Right lobe of liver (tissue), 6 donors: ENCODE measurements around the gene SDK1. TPM values are rescaled to one million over a fixed set of nuclear protein-coding genes. Genes with fewer than 3 reads are reported as not detected.
"Not testable (repeated sequence)": the region's sequence is repeated elsewhere in the genome, so short reads cannot be mapped to it uniquely, and the experiment has no call there.

Experiments used
- ATAC-seq, 4 donors: fragments of 200-7000 bp; cut with Tn5 transposase; one replicate each; pipeline ENCODE4 v1.9.1; 2020; ENCODE audit warnings: mild to moderate bottlenecking in 4 of 4, moderate library complexity in 4 of 4
- DNase-seq, 3 donors: peaks; one replicate each; pipeline ENCODE4 v3.0.0-alpha.2; 2020
- H3K27ac ChIP-seq, 3 donors: fragments of 200-600 bp; one replicate each; pipeline ENCODE4 v1.8.0; 2022
- H3K27me3 ChIP-seq, 2 donors: fragments of 200-600 bp; one replicate each; pipeline ENCODE4 v1.8.0; 2022
- H3K36me3 ChIP-seq, 4 donors: fragments of 200-600 bp; sonication (generic) in 1 of 4; one replicate each; pipeline versions ENCODE4 v1.5.1 to v1.8.0; 2017 to 2022; ENCODE audit warnings: control low read depth in 1 of 4
- H3K4me1 ChIP-seq, 4 donors: fragments of 200-600 bp; sonication (generic) in 1 of 4; one replicate each; pipeline versions ENCODE4 v1.5.1 to v1.8.0; 2017 to 2022; ENCODE audit warnings: control low read depth in 1 of 4
- H3K4me3 ChIP-seq, 3 donors: fragments of 200-600 bp; one replicate each; pipeline ENCODE4 v1.8.0; 2022
- H3K9me3 ChIP-seq, 4 donors: fragments of 200-600 bp; sonication (generic) in 1 of 4; one replicate each; pipeline versions ENCODE4 v1.5.1 to v1.8.0; 2017 to 2022; ENCODE audit warnings: control low read depth in 1 of 4
- CTCF ChIP-seq, 4 donors: fragments of 200-600 bp in 3 of 4; fragments of 450-650 bp in 1 of 4; IDR thresholded peaks; one replicate each; pipeline versions ENCODE4 v1.5.1 to v1.8.0; 2016 to 2022; ENCODE audit warnings: antibody characterized with exemption in 4 of 4, mild to moderate bottlenecking in 2 of 4
- POLR2A ChIP-seq: fragments of 450-650 bp; IDR thresholded peaks from one replicate; pipeline ENCODE4 v1.6.1; 2017; ENCODE audit warnings: antibody characterized with exemption, mild to moderate bottlenecking
- WGBS: methylation state at CpG from one replicate; pipeline ENCODE4 v1.1.6; 2018; ENCODE audit warnings: low coverage, low lambda C conversion rate; ENCODE audit not compliant: insufficient coverage; ENCODE audit errors: missing lambda C conversion rate; 5-methylcytosine and 5-hydroxymethylcytosine counted together
- intact Hi-C, 2 donors: fragments of 100-400 bp; cut with DNase I; formaldehyde crosslinking; loops; one replicate each; pipeline versions ENCODE4 v1.11.2 to v1.14.1; 2022
- total RNA-seq, 6 experiments: library from RNA; depleted of rRNA in 2 of 6; stranded (reverse); fragments of >200 nt in 2 of 6; fragmentation: NEBNext Ultra II Directional in 3 of 6; extraction: Animal tissue kit (Norgen Biotek cat#: 25700) in 3 of 6; gene quantifications; one replicate each; pipeline versions ENCODE4 v1.1.0 to v1.2.4, GENCODE V29; 2016 to 2023
- donor health status: DM: no; HTN: yes; CAD: no.
- donor health status: DM: no; HTN: no; CAD: no.
- donor health status: DM: no; HTN: no; CAD: no.
- donor health status: DM: no; HTN: yes; CAD: no.
- donor health status: DM: no; HTN: yes; CAD: no.

SDK1 gene
- total RNA-seq, 6 experiments from 2014 or later: 0.07 to 1.4 (median 0.65) TPM

DNA sequence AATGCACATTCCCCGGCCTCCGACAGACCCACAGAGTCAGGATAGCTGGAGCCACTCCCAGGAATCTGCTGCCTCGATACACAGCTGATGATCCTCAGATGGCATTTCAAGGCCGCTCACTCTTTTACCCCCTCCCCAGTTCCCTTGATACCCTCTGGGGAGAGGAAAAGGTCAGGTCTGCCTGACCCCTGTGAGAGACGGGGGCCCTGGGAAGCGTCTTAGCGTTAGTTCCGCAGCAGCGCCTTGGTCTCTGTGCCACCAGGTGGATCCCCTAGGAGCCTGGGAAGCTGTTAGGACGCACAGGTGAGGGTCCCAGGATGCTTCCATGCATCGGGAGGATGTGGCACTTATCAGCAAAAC, 960.5 kb downstream of the SDK1 start:
- intact Hi-C loops: no loop called here
- H3K9me3 ChIP-seq: no peaks in the 10 kb centered on the region
- DNase-seq (no peak), ATAC-seq (no peak)
- H3K27me3 ChIP-seq: no peaks in the 10 kb centered on the region
- no peak overlapping the region for H3K4me3 ChIP-seq
- WGBS: 92% methylated on average over 2 of the region's 11 CpGs
- no peak overlapping the region for H3K27ac ChIP-seq
- H3K36me3 ChIP-seq: no peaks in the 10 kb centered on the region
- no peaks in the 10 kb centered on the region for H3K4me1 ChIP-seq
- TF ChIP-seq CTCF (IDR thresholded peaks at IDR 0.05) (no peak), POLR2A (no peak)

- H3K36me3 ChIP-seq, ATAC-seq, intact Hi-C loops, H3K4me1 ChIP-seq, DNase-seq, H3K27me3 ChIP-seq, H3K27ac ChIP-seq, H3K9me3 ChIP-seq, H3K4me3 ChIP-seq: not testable (repeated sequence)
- no CpG with 5 or more reads among the region's 25 CpGs for WGBS
Measured at GRCh38 chr7:4264206-4264605, 963.2 kb downstream of the SDK1 start.

DNA sequence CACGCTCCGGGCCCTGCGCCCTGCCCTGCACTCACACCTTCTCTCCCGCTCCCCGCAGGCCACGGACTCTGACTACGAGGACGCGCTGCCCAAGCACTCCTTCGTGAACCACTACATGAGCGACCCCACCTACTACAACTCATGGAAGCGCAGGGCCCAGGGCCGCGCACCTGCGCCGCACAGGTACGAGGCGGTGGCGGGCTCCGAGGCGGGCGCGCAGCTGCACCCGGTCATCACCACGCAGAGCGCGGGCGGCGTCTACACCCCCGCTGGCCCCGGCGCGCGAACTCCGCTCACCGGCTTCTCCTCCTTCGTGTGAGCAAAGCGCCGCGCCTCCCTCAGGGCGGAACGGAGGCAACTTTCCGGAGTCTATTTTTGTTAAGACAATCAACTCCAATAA, 964.0 kb downstream of the SDK1 start:
- ATAC-seq: no peak
- Histone ChIP-seq H3K27me3 (no peaks in the 10 kb centered on the region), H3K4me3 (no peak overlapping the region), H3K27ac (no peak overlapping the region), H3K9me3 (no peaks in the 10 kb centered on the region), H3K4me1 (no peaks in the 10 kb centered on the region), H3K36me3 (no peaks in the 10 kb centered on the region)
- no peak for TF ChIP-seq POLR2A
- no peak for TF ChIP-seq CTCF (IDR thresholded peaks at IDR 0.05)
- intact Hi-C loops: no loop called here
- 29% methylated on average over 20 of the region's 43 CpGs for WGBS
- DNase-seq: no peak

GRCh38 chr7:4265676-4266075, 964.6 kb downstream of the SDK1 start:
- TF ChIP-seq CTCF (IDR thresholded peaks at IDR 0.05): no peak
- TF ChIP-seq POLR2A: no peak

GRCh38 chr7:4266270-4267040, 965.4 kb downstream of the SDK1 start:
- Histone ChIP-seq H3K4me1 (no peaks in the 10 kb centered on the region), H3K27ac (no peak overlapping the region), H3K27me3 (no peaks in the 10 kb centered on the region), H3K9me3 (no peaks in the 10 kb centered on the region), H3K4me3 (no peak overlapping the region), H3K36me3 (no peaks in the 10 kb centered on the region)
- DNase-seq (peak in 1 of 3 donors; percentile 40), ATAC-seq (no peak)
- WGBS: 69% methylated on average over 15 of the region's 21 CpGs
- intact Hi-C loops: no loop called here
- TF ChIP-seq CTCF (IDR thresholded peaks at IDR 0.05): no peak
- TF ChIP-seq POLR2A: no peak

More at GRCh38 chr7:4265676-4266075, 964.6 kb downstream of the SDK1 start:
- no peaks in the 10 kb centered on the region for H3K27me3 ChIP-seq
- ATAC-seq (no peak), DNase-seq (no peak)
- WGBS: 42% methylated on average over 9 of the region's 15 CpGs
- H3K4me3 ChIP-seq: no peak overlapping the region
- H3K27ac ChIP-seq: no peak overlapping the region
- H3K36me3 ChIP-seq: no peaks in the 10 kb centered on the region
- H3K4me1 ChIP-seq: no peaks in the 10 kb centered on the region
- no peaks in the 10 kb centered on the region for H3K9me3 ChIP-seq
- intact Hi-C loops: no loop called here
